H1 (cell line): ENCODE results near the gene CDCA3. TPM values are rescaled to one million over a fixed set of nuclear protein-coding genes. Genes with fewer than 3 reads are reported as not detected.

Experiments used
- CEBPB ChIP-seq: IDR thresholded peaks from 2 replicates; pipeline ENCODE4 v1.6.1; 2012; ENCODE audit warnings: low read depth, low read length
- RBBP5 ChIP-seq: IDR thresholded peaks from 2 replicates; pipeline ENCODE4 v1.7.1; 2012; ENCODE audit warnings: low read depth, mild to moderate bottlenecking, inconsistent platforms, low read length, moderate library complexity, borderline replicate concordance
- polyA plus RNA-seq, 7 experiments: library from polyadenylated mRNA; depleted of rRNA in 3 of 7; stranded (reverse) in 5 of 7; unstranded in 2 of 7; fragments of >200 nt in 5 of 7; fragments of 200-250 nt in 2 of 7; gene quantifications; 1 replicate in 5 of 7; 2 replicates in 1 of 7; 4 replicates in 1 of 7; pipeline versions ENCODE4 v1.2.1 to v1.2.3, GENCODE V29; 2011 to 2013; ENCODE audit warnings: missing spikeins in 2 of 7, mixed read lengths in 2 of 7
- total RNA-seq: library from RNA; stranded (reverse); fragmentation: NEBNext Ultra II Directional; extraction: Animal tissue kit (Norgen Biotek cat#: 25700); gene quantifications from 2 replicates; pipeline ENCODE4 v1.2.1, GENCODE V29; 2021

CDCA3 gene
- total and polyA plus RNA-seq, 2 of the 8 experiments (the other 6 are each of a cell fraction or from before 2014, with no cell fraction given) = 47.7 to 71.2 TPM

DNA sequence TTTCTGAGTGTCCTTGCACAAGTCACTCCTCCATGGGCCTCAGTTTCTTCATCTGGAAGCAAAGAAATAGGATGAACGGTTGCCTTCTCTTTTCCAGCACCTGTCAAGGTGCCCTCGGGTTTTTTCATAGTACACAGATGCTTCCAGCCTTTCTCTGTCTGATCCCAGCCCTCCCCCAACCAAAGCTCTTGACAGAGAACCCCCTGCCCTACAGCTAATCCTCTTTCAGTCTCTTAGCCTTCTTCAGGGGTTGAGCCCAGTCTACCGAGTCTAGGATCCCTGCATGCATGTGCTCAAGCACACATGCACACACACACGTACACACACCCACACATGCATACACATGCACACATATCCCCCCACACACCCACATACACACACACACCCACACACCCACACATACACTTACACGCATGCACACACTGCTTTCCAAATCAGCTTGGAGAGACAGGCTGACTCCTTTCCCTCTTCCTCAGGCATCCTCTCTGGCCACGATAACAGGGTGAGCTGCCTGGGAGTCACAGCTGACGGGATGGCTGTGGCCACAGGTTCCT lies 4.7 kb downstream of the CDCA3 start (continued):
- TF ChIP-seq RBBP5 (no peak), CEBPB (no peak)
